Measurements from ENCODE around the gene PDIA2.

DNA sequence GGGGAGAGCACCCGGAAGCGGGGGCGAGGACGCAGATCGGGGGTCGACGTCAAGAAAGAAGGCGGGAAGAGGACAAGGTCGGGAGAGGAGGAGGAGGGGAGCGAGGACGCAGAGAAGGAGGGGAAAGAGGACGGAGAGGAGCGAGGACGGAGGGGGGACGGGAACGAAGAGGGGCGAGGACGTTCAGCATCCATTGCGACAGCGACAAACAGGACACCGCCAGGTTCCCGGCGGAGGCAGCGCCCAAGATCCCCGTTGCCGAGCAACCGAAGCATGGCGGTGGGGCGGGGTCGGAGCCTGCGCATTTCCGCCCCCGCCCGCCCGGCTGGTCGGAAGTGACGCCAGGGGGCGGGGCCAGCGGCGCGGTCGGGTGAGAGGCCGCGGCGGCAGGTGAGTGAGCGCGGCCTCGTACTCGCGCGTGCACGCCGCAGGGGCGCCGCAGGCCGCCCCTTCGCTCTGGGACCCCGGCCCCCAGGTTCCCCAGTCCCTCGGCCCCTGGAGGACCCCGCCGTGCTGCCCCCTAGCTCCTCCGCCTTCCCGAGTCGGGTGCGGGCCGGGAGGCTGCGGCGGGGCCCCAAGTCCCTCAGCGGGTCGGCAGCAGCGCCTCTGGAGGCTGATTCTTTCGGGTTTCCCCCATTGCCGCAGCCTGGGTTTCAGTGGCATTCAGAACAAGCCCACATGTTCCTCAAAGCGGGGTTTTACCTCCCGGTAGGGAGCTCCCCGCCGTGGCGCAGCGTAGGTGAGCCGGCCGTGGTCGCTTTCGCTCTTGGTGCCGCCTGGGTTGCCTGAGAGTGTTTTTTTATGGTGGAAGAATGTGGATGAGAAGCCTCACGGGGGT, 48.3 kb upstream of the PDIA2 start, which contains the start of gene FAM234A:
- peak; percentile 79 to 88 for TF ChIP-seq EP300 (IDR thresholded peaks at IDR 0.05)
- TF ChIP-seq, protein P1, sequence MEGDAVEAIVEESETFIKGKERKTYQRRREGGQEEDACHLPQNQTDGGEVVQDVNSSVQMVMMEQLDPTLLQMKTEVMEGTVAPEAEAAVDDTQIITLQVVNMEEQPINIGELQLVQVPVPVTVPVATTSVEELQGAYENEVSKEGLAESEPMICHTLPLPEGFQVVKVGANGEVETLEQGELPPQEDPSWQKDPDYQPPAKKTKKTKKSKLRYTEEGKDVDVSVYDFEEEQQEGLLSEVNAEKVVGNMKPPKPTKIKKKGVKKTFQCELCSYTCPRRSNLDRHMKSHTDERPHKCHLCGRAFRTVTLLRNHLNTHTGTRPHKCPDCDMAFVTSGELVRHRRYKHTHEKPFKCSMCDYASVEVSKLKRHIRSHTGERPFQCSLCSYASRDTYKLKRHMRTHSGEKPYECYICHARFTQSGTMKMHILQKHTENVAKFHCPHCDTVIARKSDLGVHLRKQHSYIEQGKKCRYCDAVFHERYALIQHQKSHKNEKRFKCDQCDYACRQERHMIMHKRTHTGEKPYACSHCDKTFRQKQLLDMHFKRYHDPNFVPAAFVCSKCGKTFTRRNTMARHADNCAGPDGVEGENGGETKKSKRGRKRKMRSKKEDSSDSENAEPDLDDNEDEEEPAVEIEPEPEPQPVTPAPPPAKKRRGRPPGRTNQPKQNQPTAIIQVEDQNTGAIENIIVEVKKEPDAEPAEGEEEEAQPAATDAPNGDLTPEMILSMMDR (IDR thresholded peaks at IDR 0.05), result peak; percentile 30 to 72 (median 42)
- peak; percentile 96 to 99 for TF ChIP-seq POLR2A (IDR thresholded peaks at IDR 0.05)

All from tibial nerve (tissue), 4 donors.